Left renal cortex interstitium (tissue), 4 donors: ENCODE measurements around the gene LCE5A. TPM values are rescaled to one million over a fixed set of nuclear protein-coding genes. Genes with fewer than 3 reads are reported as not detected.
"Not testable (repeated sequence)": the region's sequence is repeated elsewhere in the genome, so short reads cannot be mapped to it uniquely, and the experiment has no call there.

ENCODE experiments used
- DNase-seq, 4 donors: peaks; one replicate each; pipeline ENCODE4 v3.0.0-alpha.2; 2013; ENCODE audit warnings: low read depth in 4 of 4, low spot score in 2 of 4, missing footprints in 1 of 4
- polyA plus RNA-seq, 4 donors: library from polyadenylated mRNA; unstranded; fragments of 120-200 nt; gene quantifications; one replicate each; pipeline ENCODE4 v1.2.1, GENCODE V29; 2013; ENCODE audit not compliant: insufficient read length in 4 of 4

Gene LCE5A
- polyA plus RNA-seq, 4 donors = 0.16 TPM; not detected in 3

DNA sequence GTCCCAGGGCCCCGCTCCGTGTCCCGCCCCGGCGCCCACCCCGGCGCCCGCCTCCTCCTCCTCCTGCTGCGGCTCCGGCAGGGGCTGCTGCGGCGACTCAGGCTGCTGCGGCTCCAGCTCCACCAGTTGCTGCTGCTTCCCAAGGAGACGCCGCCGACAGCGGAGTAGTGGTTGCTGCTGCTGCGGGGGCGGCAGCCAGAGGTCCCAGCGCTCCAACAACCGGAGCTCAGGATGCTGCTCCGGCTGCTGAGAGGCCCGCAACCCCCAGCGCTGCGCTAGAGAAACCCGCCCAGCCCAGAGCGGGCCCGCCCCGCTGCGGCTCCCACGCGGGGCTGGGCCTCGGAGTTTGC, 4.8 kb downstream of the LCE5A start:
- DNase-seq = peak in 2 of 4 donors; percentile 17 to 23

DNA sequence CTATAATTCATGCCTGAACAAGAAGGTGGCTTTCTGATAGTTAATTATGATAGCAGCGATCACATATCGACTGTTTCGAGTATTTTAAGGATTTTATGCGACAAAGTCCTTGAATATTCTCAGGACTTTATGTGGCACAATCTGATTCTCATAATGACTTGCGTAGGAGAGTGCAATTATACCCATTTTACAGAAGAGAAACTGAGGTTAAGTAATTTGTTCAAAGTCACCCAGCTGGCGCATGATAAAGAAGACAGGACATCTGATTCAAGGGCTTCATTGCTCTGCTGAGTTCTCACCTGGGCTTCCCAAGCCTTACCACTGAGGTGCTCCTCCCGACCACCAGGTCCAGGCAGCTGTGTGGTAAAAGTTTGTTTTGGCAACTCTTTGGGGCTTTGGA, 5.5 kb downstream of the LCE5A start:
- no peak for DNase-seq

- DNase-seq = no peak
Observed at GRCh38 chr1:152517237-152517811, 6.7 kb downstream of the LCE5A start.

DNA sequence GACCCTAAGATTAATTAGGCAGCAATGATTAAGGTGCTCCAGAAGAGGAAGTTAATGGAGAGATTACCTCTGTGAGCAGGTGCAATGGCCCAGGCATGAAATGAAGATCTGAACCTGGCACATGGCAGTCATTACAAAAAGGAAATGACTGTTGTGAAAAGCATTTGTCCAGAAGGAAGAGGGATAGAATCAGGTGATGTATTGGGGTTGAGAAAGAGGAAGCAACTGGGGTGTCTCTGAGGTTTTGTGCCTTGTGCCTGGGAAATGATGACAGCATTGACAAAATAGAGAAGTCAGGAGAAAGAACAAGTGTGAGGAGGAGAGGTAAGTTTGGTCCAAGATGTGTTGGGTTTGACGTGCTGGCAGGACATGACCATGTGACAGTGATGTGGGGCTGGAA, 9.2 kb downstream of the LCE5A start:
- no peak for DNase-seq

DNA sequence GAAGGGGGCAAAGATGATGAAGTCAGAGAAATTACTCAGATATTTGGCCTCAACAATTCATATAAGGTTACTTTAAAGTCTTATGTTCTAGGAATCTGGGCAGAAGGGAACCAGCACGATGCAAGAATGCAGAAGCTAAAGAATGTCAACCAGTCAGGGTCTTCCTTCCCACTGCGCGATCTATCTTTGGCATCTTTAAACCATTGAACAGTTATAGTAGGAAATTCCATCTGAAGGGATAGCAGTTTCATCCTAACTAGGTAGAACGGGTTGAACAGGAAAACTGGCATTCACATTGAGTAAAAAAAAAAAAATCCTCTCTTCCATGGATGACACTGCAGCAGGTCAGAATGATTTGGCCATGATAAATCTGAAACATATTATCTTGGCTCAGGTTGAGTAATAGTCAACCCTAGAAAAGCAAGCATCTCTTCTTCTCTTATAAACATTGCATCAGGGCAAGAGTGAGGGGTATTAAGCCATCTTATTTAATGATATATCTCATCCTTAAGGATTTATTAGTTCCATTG, 10.0 kb downstream of the LCE5A start:
- DNase-seq = no peak

GRCh38 chr1:152525080-152525641, 14.6 kb downstream of the LCE5A start:
- no peak for DNase-seq

- DNase-seq = peak in 1 of 4 donors; percentile 29
Observed at GRCh38 chr1:152533327-152533938, 22.8 kb downstream of the LCE5A start.

DNA sequence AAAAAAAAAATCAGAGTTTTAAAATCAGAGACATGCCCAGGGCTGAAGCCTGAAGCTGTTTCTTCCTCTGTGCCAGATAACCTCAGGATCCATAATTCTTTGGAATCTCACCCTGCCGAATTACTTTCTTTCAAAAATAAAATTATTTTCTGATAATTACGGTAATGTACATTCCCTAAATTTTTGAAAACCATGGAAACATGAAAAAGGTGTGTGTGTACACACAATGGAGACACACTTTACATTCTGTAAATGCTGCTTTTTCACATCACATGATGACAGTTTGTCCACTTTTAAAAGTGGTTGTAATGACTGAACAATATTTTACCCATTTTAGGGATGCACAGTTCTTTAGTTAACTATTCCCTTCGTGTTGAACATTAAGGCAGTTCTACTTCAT, 25.2 kb downstream of the LCE5A start:
- no peak for DNase-seq

DNA sequence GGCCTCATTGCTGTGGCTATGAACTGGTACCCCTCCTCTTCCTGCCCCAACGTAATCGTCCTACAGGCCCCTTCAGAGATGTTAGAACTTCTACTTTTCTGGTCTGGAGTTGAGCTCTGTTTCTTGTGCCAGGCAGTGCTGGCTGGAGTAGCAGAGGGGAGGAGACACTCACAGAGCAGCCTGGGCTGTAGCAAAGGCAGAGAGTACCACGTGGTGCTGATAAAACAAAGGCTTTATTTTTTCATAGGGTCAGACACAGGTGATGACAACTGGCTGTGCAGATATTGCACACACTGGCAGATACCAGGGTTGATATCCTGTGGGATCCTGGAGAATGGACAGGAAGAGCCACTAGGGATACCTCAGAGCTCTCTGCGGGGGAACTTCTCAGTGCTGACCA, 26.9 kb downstream of the LCE5A start:
- no peak for DNase-seq

DNA sequence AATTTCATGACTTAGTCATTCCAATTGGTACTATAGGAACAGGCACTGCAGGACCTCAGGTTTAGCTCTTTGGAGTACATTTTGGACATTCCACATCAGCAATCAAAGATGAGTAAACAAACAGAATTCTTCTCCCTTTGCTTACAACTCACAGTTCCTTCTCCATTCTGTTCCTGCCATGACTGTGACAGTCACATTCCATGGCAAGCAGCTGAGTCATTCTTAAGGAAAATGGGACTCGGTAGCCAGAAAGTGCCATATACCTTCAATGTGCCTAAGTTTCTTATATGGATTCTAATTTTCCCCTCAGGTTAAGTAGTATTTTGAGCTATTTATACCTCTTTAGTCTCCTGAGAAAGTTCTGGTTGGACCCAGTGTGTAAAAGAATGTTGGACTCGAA, 29.3 kb downstream of the LCE5A start:
- DNase-seq = no peak

DNA sequence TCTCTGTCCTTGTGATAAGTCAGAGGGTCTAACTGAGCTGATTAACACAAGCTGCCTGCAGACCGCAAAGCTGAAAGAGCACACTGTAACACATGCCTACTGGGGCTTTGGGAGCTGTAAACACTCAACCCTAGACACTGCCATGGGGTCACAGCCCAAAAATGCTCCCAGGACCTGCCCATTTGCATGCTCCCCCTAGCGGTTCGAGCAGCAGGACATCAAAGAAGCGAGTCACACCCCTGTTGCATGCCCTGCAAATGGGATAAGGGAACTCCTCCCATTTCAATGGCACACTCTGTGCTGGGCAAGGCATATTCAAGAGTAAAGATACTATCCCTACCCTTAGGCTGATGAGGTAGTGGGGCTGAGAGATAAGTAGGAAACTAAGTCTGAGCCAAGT, 33.2 kb downstream of the LCE5A start:
- no peak for DNase-seq

DNA sequence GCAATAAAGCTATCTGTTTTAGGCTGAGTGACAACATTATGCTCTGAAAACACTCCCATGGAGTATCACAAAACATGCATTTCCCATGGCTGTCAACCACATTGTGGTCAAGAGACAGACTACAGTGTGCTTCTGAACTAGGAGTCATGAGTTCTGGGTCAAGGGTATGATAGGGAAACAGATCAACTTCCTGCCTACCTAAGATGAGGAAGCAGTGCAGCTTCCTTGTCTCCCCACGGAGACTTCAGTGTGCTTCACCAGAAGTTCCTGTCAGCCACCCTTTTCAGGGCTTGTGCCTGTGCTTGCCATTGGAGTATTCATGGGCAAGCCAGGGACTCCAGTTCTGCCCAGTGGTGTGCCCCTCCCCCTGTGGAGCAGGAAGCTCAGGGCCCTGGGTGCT, 36.1 kb downstream of the LCE5A start:
- no peak for DNase-seq

GRCh38 chr1:152548358-152548757, 37.8 kb downstream of the LCE5A start:
- not testable (repeated sequence) for DNase-seq

Other genes starting within 250 kb of the LCE5A start
- gene FLG, start 185.6 kb upstream of the LCE5A start, polyA plus RNA-seq = 1 to 10 TPM; 2.1 to 3.2 (median 2.9) TPM
- under 1 TPM; 0.04 to 0.35 (median 0.15) TPM for gene FLG2, start 150.8 kb upstream of the LCE5A start, polyA plus RNA-seq
- gene CRNN, start 96.5 kb upstream of the LCE5A start, polyA plus RNA-seq = not detected
- gene CRCT1, start 3.7 kb downstream of the LCE5A start, polyA plus RNA-seq = not detected
- gene LCE3E, start 56.0 kb downstream of the LCE5A start, polyA plus RNA-seq = not detected
- not detected for gene LCE3D, start 69.7 kb downstream of the LCE5A start, polyA plus RNA-seq
- not detected for gene LCE3C, start 89.4 kb downstream of the LCE5A start, polyA plus RNA-seq
- not detected for gene LCE3B, start 103.0 kb downstream of the LCE5A start, polyA plus RNA-seq
- not detected for gene LCE3A, start 112.3 kb downstream of the LCE5A start, polyA plus RNA-seq
- gene LCE2D, start 152.6 kb downstream of the LCE5A start, polyA plus RNA-seq = not detected
- not detected for gene LCE2C, start 164.5 kb downstream of the LCE5A start, polyA plus RNA-seq
- gene LCE2B, start 175.3 kb downstream of the LCE5A start, polyA plus RNA-seq = not detected
- not detected for gene LCE2A, start 187.5 kb downstream of the LCE5A start, polyA plus RNA-seq
- not detected for gene LCE4A, start 197.4 kb downstream of the LCE5A start, polyA plus RNA-seq
- not detected for gene KPRP, start 247.2 kb downstream of the LCE5A start, polyA plus RNA-seq